ENCODE results near the gene FOS.
"Not testable (repeated sequence)": the region's sequence is repeated elsewhere in the genome, so short reads cannot be mapped to it uniquely, and the experiment has no call there.

FOS gene

DNA sequence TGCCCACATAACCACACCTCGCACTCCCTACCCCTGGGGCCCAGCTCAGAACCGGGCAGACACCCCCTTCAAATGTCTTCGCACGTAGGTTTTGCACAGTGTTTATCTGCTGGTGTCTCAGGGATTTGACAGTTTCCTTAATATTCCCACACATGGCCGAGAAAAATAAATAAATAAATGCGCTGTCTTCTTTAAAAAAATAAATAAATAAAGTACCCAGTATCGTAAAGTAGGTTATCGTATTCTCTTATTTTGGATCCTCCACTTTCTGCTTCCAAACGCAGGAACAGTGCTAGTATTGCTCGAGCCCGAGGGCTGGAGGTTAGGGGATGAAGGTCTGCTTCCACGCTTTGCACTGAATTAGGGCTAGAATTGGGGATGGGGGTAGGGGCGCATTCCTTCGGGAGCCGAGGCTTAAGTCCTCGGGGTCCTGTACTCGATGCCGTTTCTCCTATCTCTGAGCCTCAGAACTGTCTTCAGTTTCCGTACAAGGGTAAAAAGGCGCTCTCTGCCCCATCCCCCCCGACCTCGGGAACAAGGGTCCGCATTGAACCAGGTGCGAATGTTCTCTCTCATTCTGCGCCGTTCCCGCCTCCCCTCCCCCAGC, 710 bp upstream of the FOS start:
- no peak for DNase-seq

- DNase-seq: no peak
Observed at GRCh38 chr14:75279153-75279762, 630 bp downstream of the FOS start.

- no peak for DNase-seq
Observed at GRCh38 chr14:75279763-75280290, 1.2 kb downstream of the FOS start.

DNA sequence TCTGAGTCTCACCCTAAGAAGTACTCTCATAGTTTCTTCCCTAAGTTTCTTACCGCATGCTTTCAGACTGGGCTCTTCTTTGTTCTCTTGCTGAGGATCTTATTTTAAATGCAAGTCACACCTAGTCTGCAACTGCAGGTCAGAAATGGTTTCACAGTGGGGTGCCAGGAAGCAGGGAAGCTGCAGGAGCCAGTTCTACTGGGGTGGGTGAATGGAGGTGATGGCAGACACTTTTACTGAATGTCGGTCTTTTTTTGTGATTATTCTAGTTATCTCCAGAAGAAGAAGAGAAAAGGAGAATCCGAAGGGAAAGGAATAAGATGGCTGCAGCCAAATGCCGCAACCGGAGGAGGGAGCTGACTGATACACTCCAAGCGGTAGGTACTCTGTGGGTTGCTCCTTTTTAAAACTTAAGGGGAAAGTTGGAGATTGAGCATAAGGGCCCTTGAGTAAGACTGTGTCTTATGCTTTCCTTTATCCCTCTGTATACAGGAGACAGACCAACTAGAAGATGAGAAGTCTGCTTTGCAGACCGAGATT, 1.7 kb downstream of the FOS start:
- no peak for DNase-seq

- no peak for DNase-seq
Observed at GRCh38 chr14:75280831-75281653, 2.4 kb downstream of the FOS start.

- no peak for DNase-seq
Observed at GRCh38 chr14:75281654-75282019, 3.0 kb downstream of the FOS start.

DNA sequence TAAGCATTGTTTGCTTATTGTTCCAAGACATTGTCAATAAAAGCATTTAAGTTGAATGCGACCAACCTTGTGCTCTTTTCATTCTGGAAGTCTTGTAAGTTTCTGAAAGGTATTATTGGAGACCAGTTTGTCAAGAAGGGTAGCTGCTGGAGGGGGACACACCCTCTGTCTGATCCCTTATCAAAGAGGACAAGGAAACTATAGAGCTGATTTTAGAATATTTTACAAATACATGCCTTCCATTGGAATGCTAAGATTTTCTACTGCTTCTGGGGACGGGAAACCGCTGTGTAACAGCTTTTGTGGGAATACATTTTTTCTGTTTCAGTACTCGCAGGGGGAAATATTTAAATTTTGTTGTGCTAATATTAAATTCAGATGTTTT, 3.5 kb downstream of the FOS start:
- no peak for DNase-seq

GRCh38 chr14:75282555-75283161, 4.0 kb downstream of the FOS start:
- not testable (repeated sequence) for DNase-seq

- DNase-seq: no peak
Observed at GRCh38 chr14:75283162-75283832, 4.7 kb downstream of the FOS start.

DNA sequence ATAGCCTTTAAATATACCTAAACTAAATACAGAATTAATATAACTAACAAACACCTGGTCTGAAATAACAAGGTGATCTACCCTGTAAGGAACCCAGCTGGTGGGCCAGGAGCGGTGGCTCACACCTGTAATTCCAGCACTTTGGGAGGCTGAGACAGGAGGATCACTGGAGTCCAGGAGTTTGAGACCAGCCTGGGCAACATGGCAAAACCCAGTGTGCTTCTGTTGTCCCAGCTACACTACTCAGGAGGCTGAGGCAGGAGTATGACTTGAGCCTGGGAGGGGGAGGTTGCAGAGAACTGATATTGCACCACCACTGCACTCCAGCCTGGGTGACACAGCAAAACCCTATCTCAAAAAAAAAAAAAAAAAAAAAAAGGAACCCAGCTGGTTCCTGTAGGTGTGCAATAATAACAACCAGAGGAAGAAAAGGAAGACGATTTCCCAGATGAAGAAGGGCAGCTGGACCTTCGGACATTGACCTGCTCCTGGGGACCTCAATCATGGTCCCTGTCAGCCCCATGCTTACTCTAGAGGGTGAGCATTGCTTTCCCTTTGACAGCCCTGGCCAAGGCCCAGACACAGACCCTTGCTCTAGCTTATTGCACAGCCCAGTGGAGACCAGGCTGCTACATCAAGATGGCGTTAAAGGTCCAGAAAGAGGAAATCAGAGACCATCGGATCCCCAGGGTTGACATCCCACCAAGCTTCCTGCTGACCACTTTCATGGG, 5.4 kb downstream of the FOS start:
- no peak for DNase-seq

DNA sequence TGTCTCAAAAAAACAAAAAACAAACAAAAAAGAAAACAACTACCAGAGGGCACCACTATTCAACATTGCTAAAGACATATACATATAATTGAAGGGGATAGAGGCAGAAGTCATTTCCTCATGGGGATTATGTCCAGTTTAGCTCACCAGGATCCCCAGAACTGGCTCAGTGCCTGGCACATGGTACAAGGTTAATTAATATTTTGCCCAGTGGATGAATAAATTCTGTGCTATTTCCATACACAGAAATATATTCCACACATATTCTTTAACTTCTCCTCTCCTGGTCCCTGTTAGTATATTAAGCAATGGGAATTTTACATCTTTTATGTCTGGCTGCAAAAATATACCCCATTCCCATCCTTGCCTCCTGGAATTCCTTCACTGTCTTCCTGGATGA, 6.7 kb downstream of the FOS start:
- DNase-seq: no peak

GRCh38 chr14:75286313-75286712, 7.7 kb downstream of the FOS start:
- DNase-seq: no peak

- no peak for DNase-seq
Observed at GRCh38 chr14:75289840-75290388, 11.3 kb downstream of the FOS start.

DNA sequence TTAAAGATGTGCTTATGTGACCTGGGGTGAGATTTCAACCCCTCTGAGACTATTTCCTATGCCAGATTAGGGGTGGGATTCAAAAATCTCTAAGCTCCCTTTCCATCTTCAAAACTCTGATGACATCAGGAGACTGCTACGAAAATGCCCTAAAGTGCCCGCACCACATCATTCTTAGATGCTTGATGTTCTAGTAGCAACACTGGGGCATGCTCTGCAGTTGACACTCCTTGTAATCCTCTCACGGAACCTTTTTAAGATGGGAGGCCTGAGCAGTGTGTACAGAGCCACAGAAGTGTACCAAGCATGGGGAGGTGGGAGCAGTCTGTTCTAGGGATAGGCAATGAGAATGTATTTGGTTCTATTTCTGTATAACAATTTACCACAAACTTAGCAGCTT, 12.2 kb downstream of the FOS start:
- no peak for DNase-seq

DNA sequence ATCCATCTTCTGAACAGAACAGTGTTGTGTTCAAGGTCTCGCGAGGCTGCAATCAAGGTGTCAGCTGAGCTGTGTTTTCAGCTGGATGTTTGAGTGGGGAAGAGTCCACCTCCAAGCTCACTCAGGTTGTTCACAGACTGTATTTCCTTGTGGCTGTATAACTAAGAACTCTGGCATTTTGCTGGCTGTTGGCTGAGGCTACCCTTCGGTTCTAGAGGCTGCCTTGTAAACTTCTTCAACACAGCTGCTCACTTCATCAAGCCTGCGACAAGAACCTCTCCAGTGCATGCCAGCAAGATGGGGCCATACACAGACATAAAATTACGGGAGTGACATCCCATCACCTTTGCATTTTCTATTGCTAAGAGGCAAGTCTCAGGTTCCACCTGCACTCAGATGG, 12.7 kb downstream of the FOS start:
- no peak for DNase-seq

- no peak for DNase-seq
Observed at GRCh38 chr14:75292101-75292563, 13.5 kb downstream of the FOS start.

GRCh38 chr14:75292886-75293285, 14.3 kb downstream of the FOS start:
- no peak for DNase-seq

DNA sequence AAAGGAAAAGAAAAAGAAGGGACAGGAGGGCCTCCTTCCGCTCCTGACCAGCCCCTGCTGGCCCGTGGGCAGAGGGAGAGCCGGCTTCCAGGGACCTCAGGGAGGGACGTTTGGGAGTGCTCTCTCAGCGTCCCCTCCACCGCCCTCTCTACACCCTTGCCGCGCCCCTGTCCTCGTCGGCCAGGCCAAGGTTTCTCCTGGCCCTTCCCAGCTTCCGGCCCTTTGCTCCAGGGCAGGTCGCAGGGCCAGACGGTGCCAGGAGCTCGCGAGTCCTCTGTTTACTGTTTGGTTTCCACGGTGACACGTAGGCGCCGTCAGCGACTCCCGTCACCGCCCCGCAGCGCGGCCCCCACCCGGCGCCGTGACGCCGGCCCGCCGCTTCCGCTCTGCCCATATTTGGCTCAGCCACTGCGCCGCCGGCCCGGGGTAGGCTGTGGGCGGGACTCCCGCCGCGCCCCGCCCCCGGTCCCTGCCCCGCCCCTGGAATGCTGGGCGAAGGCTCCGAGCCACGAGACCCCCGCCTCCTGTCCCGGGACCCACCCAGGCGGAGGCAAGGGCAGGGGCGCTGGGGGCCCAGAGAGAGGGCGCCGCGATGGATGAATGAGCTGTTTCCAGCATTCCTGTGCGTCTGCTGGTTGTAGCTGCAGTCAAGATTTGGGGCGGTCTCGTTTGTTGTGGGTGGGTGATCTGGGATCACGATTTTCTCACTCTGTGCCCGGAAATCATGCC, 15.5 kb downstream of the FOS start:
- peak; percentile 85 for DNase-seq

GRCh38 chr14:75294649-75295033, 16.0 kb downstream of the FOS start:
- DNase-seq: no peak

DNA sequence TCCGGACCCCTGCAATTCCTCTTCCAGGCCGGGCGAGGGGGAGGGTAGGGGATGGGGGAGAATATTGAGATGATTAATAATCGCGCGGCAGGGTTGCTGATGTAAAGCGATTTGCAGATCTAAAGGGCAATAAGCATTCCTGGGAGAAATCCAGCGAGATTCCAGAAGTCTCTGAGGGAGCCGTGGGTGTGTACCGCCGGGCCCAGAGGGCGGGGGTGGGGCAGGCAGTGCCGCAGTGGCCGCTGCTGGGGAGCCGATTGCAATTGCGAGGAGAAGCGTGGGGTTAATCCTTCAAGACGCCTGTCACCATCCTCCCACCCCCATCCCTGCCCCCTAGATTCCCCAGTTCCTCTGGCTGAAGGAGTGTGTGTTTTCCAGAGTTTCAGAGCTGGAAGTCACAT, 16.4 kb downstream of the FOS start:
- DNase-seq: no peak

All from GOT3 (cell line).